Stimulated activated naive CD8-positive, alpha-beta T cell treated with anti-CD3 and anti-CD28 coated beads, Interleukin-15, amount 100 ng/mL, for 72 hours (primary cell): ENCODE data around the gene KCNH2.
"Not testable (repeated sequence)": the region's sequence is repeated elsewhere in the genome, so short reads cannot be mapped to it uniquely, and the experiment has no call there.

ENCODE experiments used
- ATAC-seq: fragments of 150-1000 bp; cut with Tn5 transposase; 2 replicates; pipeline ENCODE4 v1.10.0; 2021; ENCODE audit warnings: mild to moderate bottlenecking, moderate library complexity
- DNase-seq, 2 donors: peaks; one replicate each; pipeline ENCODE4 v3.0.0; 2021 to 2022
- H3K27ac Mint-ChIP-seq, 2 donors: one replicate each; pipeline ENCODE4 v1.8.0; 2022; ENCODE audit warnings: mild to moderate bottlenecking in 2 of 2, mixed read lengths in 2 of 2, moderate library complexity in 2 of 2
- H3K27me3 Mint-ChIP-seq: one replicate; pipeline ENCODE4 v1.8.0; 2022; ENCODE audit warnings: mixed read lengths
- H3K4me1 Mint-ChIP-seq: one replicate; pipeline ENCODE4 v1.8.0; 2022; ENCODE audit warnings: mild to moderate bottlenecking, mixed read lengths
- H3K4me3 Mint-ChIP-seq, 2 donors: one replicate each; pipeline ENCODE4 v1.8.0; 2022; ENCODE audit warnings: mild to moderate bottlenecking in 2 of 2, mixed read lengths in 2 of 2, moderate library complexity in 1 of 2
- H3K9me3 Mint-ChIP-seq, 2 donors: one replicate each; pipeline ENCODE4 v1.8.0; 2022; ENCODE audit warnings: mixed read lengths in 2 of 2

Gene KCNH2

GRCh38 chr7:150978126-150978789 lies at the start of gene KCNH2:
KCNH2 (minus strand) TSS chr7:150978321; CDS start chr7:150977913, 408 bp downstream.
- H3K27ac Mint-ChIP-seq: peak within 1 kb of the TSS in 1 of 2 donors; percentile 0
- peak within 1 kb of the TSS; percentile 78 to 88 for H3K4me3 Mint-ChIP-seq
- H3K27me3 Mint-ChIP-seq: peaks cover 76% of the 10 kb centered on the region
- DNase-seq (no peak), ATAC-seq (no peak)
- H3K4me1 Mint-ChIP-seq: peaks cover 56% of the 10 kb centered on the region
- H3K9me3 Mint-ChIP-seq: no peaks in the 10 kb centered on the region

- not testable (repeated sequence) for H3K9me3 Mint-ChIP-seq, DNase-seq, H3K27me3 Mint-ChIP-seq
- peak; percentile 8 for ATAC-seq
- Mint-ChIP-seq H3K27ac (peak overlapping the region; percentile 93 to 97), H3K4me3 (peak overlapping the region; percentile 96 to 97), H3K4me1 (peaks cover 35% of the 10 kb centered on the region)
These were observed 49.6 kb upstream of the KCNH2 start for GRCh38 chr7:151027728-151028130.

- not testable (repeated sequence) for H3K27me3 Mint-ChIP-seq, DNase-seq, H3K9me3 Mint-ChIP-seq, ATAC-seq
- Mint-ChIP-seq H3K27ac (peak overlapping the region in 1 of 2 donors; percentile 93), H3K4me3 (peak overlapping the region; percentile 96 to 97), H3K4me1 (peaks cover 33% of the 10 kb centered on the region)
These were observed 48.9 kb upstream of the KCNH2 start for GRCh38 chr7:151026771-151027727.

- Mint-ChIP-seq H3K9me3 (no peaks in the 10 kb centered on the region), H3K27ac (no peak overlapping the region), H3K4me3 (no peak overlapping the region)
These were observed 48.0 kb upstream of the KCNH2 start for GRCh38 chr7:151025924-151026671.

GRCh38 chr7:151024435-151025056 lies 46.4 kb upstream of the KCNH2 start, which contains the start of gene ATG9B:
ATG9B (minus strand) TSS chr7:151024494; CDS start chr7:151024423, 71 bp downstream.
- no peak for ATAC-seq
- peaks cover 25% of the 10 kb centered on the region for H3K4me1 Mint-ChIP-seq
- H3K27me3 Mint-ChIP-seq: peaks cover 10% of the 10 kb centered on the region
- H3K27ac Mint-ChIP-seq: no peak within 1 kb of the TSS
- no peak within 1 kb of the TSS for H3K4me3 Mint-ChIP-seq
- no peaks in the 10 kb centered on the region for H3K9me3 Mint-ChIP-seq
- no peak for DNase-seq

More at GRCh38 chr7:151025924-151026671, 48.0 kb upstream of the KCNH2 start:
- DNase-seq (no peak), ATAC-seq (no peak)
- Mint-ChIP-seq H3K4me1 (peaks cover 29% of the 10 kb centered on the region), H3K27me3 (no peaks in the 10 kb centered on the region)

- Mint-ChIP-seq H3K4me3 (no peak overlapping the region), H3K27me3 (peaks cover 23% of the 10 kb centered on the region), H3K9me3 (no peaks in the 10 kb centered on the region), H3K4me1 (peaks cover 27% of the 10 kb centered on the region), H3K27ac (no peak overlapping the region)
- ATAC-seq: no peak
- no peak for DNase-seq
These were observed 45.1 kb upstream of the KCNH2 start for GRCh38 chr7:151023232-151023631.

GRCh38 chr7:151020231-151020630 lies 42.1 kb upstream of the KCNH2 start:
- Mint-ChIP-seq H3K27me3 (peaks cover 25% of the 10 kb centered on the region), H3K4me1 (peaks cover 45% of the 10 kb centered on the region), H3K9me3 (no peaks in the 10 kb centered on the region), H3K4me3 (no peak overlapping the region), H3K27ac (no peak overlapping the region)
- DNase-seq (no peak), ATAC-seq (no peak)

GRCh38 chr7:151019130-151019447 lies 41.0 kb upstream of the KCNH2 start:
- Mint-ChIP-seq H3K27me3 (peaks cover 25% of the 10 kb centered on the region), H3K9me3 (no peaks in the 10 kb centered on the region), H3K4me1 (peaks cover 57% of the 10 kb centered on the region), H3K27ac (no peak overlapping the region), H3K4me3 (peak overlapping the region; percentile 73 to 88)
- DNase-seq (no peak), ATAC-seq (no peak)

- Mint-ChIP-seq H3K9me3 (no peaks in the 10 kb centered on the region), H3K4me1 (peaks cover 62% of the 10 kb centered on the region), H3K27ac (peak overlapping the region in 1 of 2 donors; percentile 93), H3K4me3 (peak overlapping the region; percentile 88 to 91), H3K27me3 (peaks cover 25% of the 10 kb centered on the region)
- DNase-seq: peak; percentile 50 to 51
- peak; percentile 50 for ATAC-seq
These were observed 40.5 kb upstream of the KCNH2 start for GRCh38 chr7:151018421-151019129.

GRCh38 chr7:151017953-151018420 lies 39.9 kb upstream of the KCNH2 start:
- peak; percentile 78 for ATAC-seq
- peak overlapping the region; percentile 88 to 91 for H3K4me3 Mint-ChIP-seq
- peak overlapping the region; percentile 42 to 93 for H3K27ac Mint-ChIP-seq
- peaks cover 68% of the 10 kb centered on the region for H3K4me1 Mint-ChIP-seq
- H3K9me3 Mint-ChIP-seq: no peaks in the 10 kb centered on the region
- peaks cover 25% of the 10 kb centered on the region for H3K27me3 Mint-ChIP-seq
- peak; percentile 84 to 87 for DNase-seq

- no peaks in the 10 kb centered on the region for H3K9me3 Mint-ChIP-seq
- no peak overlapping the region for H3K27ac Mint-ChIP-seq
- H3K27me3 Mint-ChIP-seq: peaks cover 25% of the 10 kb centered on the region
- DNase-seq: no peak
- peaks cover 73% of the 10 kb centered on the region for H3K4me1 Mint-ChIP-seq
- peak overlapping the region; percentile 88 to 91 for H3K4me3 Mint-ChIP-seq
- no peak for ATAC-seq
These were observed 39.3 kb upstream of the KCNH2 start for GRCh38 chr7:151017370-151017952.

- DNase-seq (no peak), ATAC-seq (no peak)
- no peak overlapping the region for H3K27ac Mint-ChIP-seq
- no peaks in the 10 kb centered on the region for H3K9me3 Mint-ChIP-seq
- peaks cover 78% of the 10 kb centered on the region for H3K4me1 Mint-ChIP-seq
- peak overlapping the region; percentile 88 to 91 for H3K4me3 Mint-ChIP-seq
- peaks cover 25% of the 10 kb centered on the region for H3K27me3 Mint-ChIP-seq
These were observed 38.8 kb upstream of the KCNH2 start for GRCh38 chr7:151016942-151017341.

- DNase-seq (no peak), ATAC-seq (no peak)
- H3K27ac Mint-ChIP-seq: no peak overlapping the region
- H3K27me3 Mint-ChIP-seq: peaks cover 25% of the 10 kb centered on the region
- H3K9me3 Mint-ChIP-seq: no peaks in the 10 kb centered on the region
- peak overlapping the region; percentile 88 to 91 for H3K4me3 Mint-ChIP-seq
- H3K4me1 Mint-ChIP-seq: peaks cover 82% of the 10 kb centered on the region
These were observed 38.4 kb upstream of the KCNH2 start for GRCh38 chr7:151016505-151016904.

- no peaks in the 10 kb centered on the region for H3K9me3 Mint-ChIP-seq
- peaks cover 25% of the 10 kb centered on the region for H3K27me3 Mint-ChIP-seq
- ATAC-seq (no peak), DNase-seq (no peak)
- H3K27ac Mint-ChIP-seq: no peak overlapping the region
- peaks cover 86% of the 10 kb centered on the region for H3K4me1 Mint-ChIP-seq
- H3K4me3 Mint-ChIP-seq: peak overlapping the region in 1 of 2 donors; percentile 2
These were observed 37.8 kb upstream of the KCNH2 start for GRCh38 chr7:151015967-151016366.
